ENCODE measurements around the gene TUBGCP2.

TUBGCP2 gene

GRCh38 chr10:133299738-133300137 lies 8.9 kb downstream of the TUBGCP2 start:
- peaks cover 84 to 94% (median 90%) of the 10 kb centered on the region in 11 experiments for H3K36me3 ChIP-seq
- H3K4me3 ChIP-seq, result no peak overlapping the region
- H3K9ac ChIP-seq, result no peak overlapping the region
- no peak overlapping the region for H3K4me2 ChIP-seq
- H4K20me1 ChIP-seq, result peaks cover 32 to 75% (median 47%) of the 10 kb centered on the region in 11 experiments
- no peak for TF ChIP-seq Cebpa-rat (IDR thresholded peaks at IDR 0.05)
- peaks cover 0 to 19% (median 3%) of the 10 kb centered on the region in 10 experiments; a peak in 14 of 20 replicates for H3K4me1 ChIP-seq
- no peak overlapping the region for H3K27ac ChIP-seq
- H3K9me3 ChIP-seq (replicated peaks in 1 of 11), result no peaks in the 10 kb centered on the region
- no peaks in the 10 kb centered on the region for H3K27me3 ChIP-seq

GRCh38 chr10:133299224-133299623 lies 9.4 kb downstream of the TUBGCP2 start:
- Histone ChIP-seq H3K4me3 (no peak overlapping the region), H3K4me1 (peaks cover 0 to 22% (median 9%) of the 10 kb centered on the region in 10 experiments; a peak in 17 of 20 replicates), H4K20me1 (peaks cover 27 to 75% (median 43%) of the 10 kb centered on the region in 11 experiments), H3K9me3 (replicated peaks in 1 of 11) (no peaks in the 10 kb centered on the region), H3K36me3 (peaks cover 87 to 99% (median 92%) of the 10 kb centered on the region in 11 experiments), H3K4me2 (no peak overlapping the region), H3K27me3 (no peaks in the 10 kb centered on the region), H3K9ac (no peak overlapping the region), H3K27ac (no peak overlapping the region)
- no peak for TF ChIP-seq Cebpa-rat (IDR thresholded peaks at IDR 0.05)

- H3K36me3 ChIP-seq, result peaks cover 82 to 99% (median 96%) of the 10 kb centered on the region in 11 experiments
Measured at GRCh38 chr10:133298466-133298865, 10.2 kb downstream of the TUBGCP2 start.

GRCh38 chr10:133297504-133297903 lies 11.2 kb downstream of the TUBGCP2 start:
- H3K4me2 ChIP-seq, result no peak overlapping the region
- H3K27ac ChIP-seq, result no peak overlapping the region
- TF ChIP-seq Cebpa-rat (IDR thresholded peaks at IDR 0.05), result no peak
- no peak overlapping the region for H3K4me3 ChIP-seq
- H3K9ac ChIP-seq, result no peak overlapping the region
- no peaks in the 10 kb centered on the region for H3K27me3 ChIP-seq
- peaks cover 0 to 37% (median 26%) of the 10 kb centered on the region in 10 experiments; a peak in 19 of 20 replicates for H3K4me1 ChIP-seq
- H3K9me3 ChIP-seq (replicated peaks in 1 of 11), result no peaks in the 10 kb centered on the region
- H4K20me1 ChIP-seq, result peaks cover 9 to 74% (median 39%) of the 10 kb centered on the region in 11 experiments; a peak in 21 of 22 replicates
- peaks cover 78 to 100% (median 96%) of the 10 kb centered on the region in 11 experiments for H3K36me3 ChIP-seq

More at GRCh38 chr10:133298466-133298865, 10.2 kb downstream of the TUBGCP2 start:
- Histone ChIP-seq H3K4me3 (no peak overlapping the region), H3K9me3 (replicated peaks in 1 of 11) (no peaks in the 10 kb centered on the region), H3K27me3 (no peaks in the 10 kb centered on the region), H4K20me1 (peaks cover 19 to 75% (median 41%) of the 10 kb centered on the region in 11 experiments), H3K9ac (peak overlapping the region in 1 of 11 experiments; percentile 21; a peak in 2 of 22 replicates), H3K4me1 (peaks cover 0 to 27% (median 16%) of the 10 kb centered on the region in 10 experiments; a peak in 18 of 20 replicates), H3K4me2 (no peak overlapping the region), H3K27ac (no peak overlapping the region)
- no peak for TF ChIP-seq Cebpa-rat (IDR thresholded peaks at IDR 0.05)

- no peak overlapping the region for H3K4me3 ChIP-seq
- H3K36me3 ChIP-seq, result peaks cover 70 to 91% (median 87%) of the 10 kb centered on the region in 11 experiments
- H3K4me2 ChIP-seq, result peak overlapping the region in 2 of 11 experiments; percentile 32 to 87; a peak in 2 of 22 replicates
- TF ChIP-seq Cebpa-rat (IDR thresholded peaks at IDR 0.05), result no peak
- no peak overlapping the region for H3K27ac ChIP-seq
- no peak overlapping the region for H3K9ac ChIP-seq
- H4K20me1 ChIP-seq, result peaks cover 0 to 60% (median 24%) of the 10 kb centered on the region in 11 experiments; a peak in 19 of 22 replicates
- H3K27me3 ChIP-seq, result no peaks in the 10 kb centered on the region
- no peaks in the 10 kb centered on the region for H3K9me3 ChIP-seq (replicated peaks in 1 of 11)
- peaks cover 0 to 45% (median 29%) of the 10 kb centered on the region in 10 experiments; a peak in 19 of 20 replicates for H3K4me1 ChIP-seq
Measured at GRCh38 chr10:133295426-133296320, 13.0 kb downstream of the TUBGCP2 start.

GRCh38 chr10:133294189-133294588 lies 14.5 kb downstream of the TUBGCP2 start:
- Histone ChIP-seq H4K20me1 (peaks cover 0 to 58% (median 13%) of the 10 kb centered on the region in 11 experiments; a peak in 19 of 22 replicates), H3K4me3 (no peak overlapping the region), H3K9me3 (replicated peaks in 1 of 11) (no peaks in the 10 kb centered on the region), H3K36me3 (peaks cover 70 to 91% (median 87%) of the 10 kb centered on the region in 11 experiments), H3K27ac (peak overlapping the region in 10 of 11 experiments; percentile 31 to 70 (median 57); a peak in 20 of 22 replicates), H3K27me3 (no peaks in the 10 kb centered on the region), H3K4me2 (peak overlapping the region in 9 of 11 experiments; percentile 11 to 98 (median 90); a peak in 18 of 22 replicates), H3K9ac (peak overlapping the region in 10 of 11 experiments; percentile 2 to 66 (median 39); a peak in 18 of 22 replicates), H3K4me1 (peaks cover 0 to 45% (median 29%) of the 10 kb centered on the region in 10 experiments; a peak in 19 of 20 replicates)
- TF ChIP-seq Cebpa-rat (IDR thresholded peaks at IDR 0.05), result no peak

GRCh38 chr10:133293810-133294119 lies 14.9 kb downstream of the TUBGCP2 start:
- Histone ChIP-seq H3K4me2 (peak overlapping the region in 9 of 11 experiments; percentile 60 to 98 (median 90); a peak in 17 of 22 replicates), H4K20me1 (peaks cover 0 to 53% (median 13%) of the 10 kb centered on the region in 11 experiments; a peak in 19 of 22 replicates), H3K4me3 (peak overlapping the region in 1 of 10 experiments; percentile 30; a peak in 1 of 20 replicates), H3K4me1 (peaks cover 0 to 45% (median 29%) of the 10 kb centered on the region in 10 experiments; a peak in 19 of 20 replicates), H3K9ac (peak overlapping the region in 8 of 11 experiments; percentile 6 to 66 (median 34); a peak in 13 of 22 replicates), H3K27me3 (no peaks in the 10 kb centered on the region), H3K9me3 (replicated peaks in 1 of 11) (no peaks in the 10 kb centered on the region), H3K27ac (peak overlapping the region in 10 of 11 experiments; percentile 31 to 70 (median 57); a peak in 20 of 22 replicates), H3K36me3 (peaks cover 70 to 91% (median 87%) of the 10 kb centered on the region in 11 experiments)
- TF ChIP-seq Cebpa-rat (IDR thresholded peaks at IDR 0.05), result no peak

- Histone ChIP-seq H3K4me3 (peak overlapping the region in 4 of 10 experiments; percentile 14 to 39 (median 26); a peak in 3 of 20 replicates), H4K20me1 (peaks cover 0 to 52% (median 13%) of the 10 kb centered on the region in 11 experiments; a peak in 19 of 22 replicates), H3K9ac (peak overlapping the region in 9 of 11 experiments; percentile 6 to 66 (median 37); a peak in 9 of 22 replicates), H3K27me3 (no peaks in the 10 kb centered on the region), H3K9me3 (replicated peaks in 1 of 11) (no peaks in the 10 kb centered on the region), H3K4me2 (peak overlapping the region in 10 of 11 experiments; percentile 34 to 98 (median 88); a peak in 19 of 22 replicates), H3K36me3 (peaks cover 70 to 91% (median 87%) of the 10 kb centered on the region in 11 experiments), H3K27ac (peak overlapping the region in 10 of 11 experiments; percentile 31 to 70 (median 57); a peak in 20 of 22 replicates), H3K4me1 (peaks cover 0 to 45% (median 29%) of the 10 kb centered on the region in 10 experiments; a peak in 19 of 20 replicates)
- no peak for TF ChIP-seq Cebpa-rat (IDR thresholded peaks at IDR 0.05)
Measured at GRCh38 chr10:133292919-133293809, 15.5 kb downstream of the TUBGCP2 start.

Data from BLaER1 treated with 17β-estradiol and CSF1 and Interleukin-3, amounts not matched to agents 10 nM and 100 nM (cell line).